Endothelial cell of umbilical vein (primary cell): ENCODE measurements around the gene BANK1. TPM values are rescaled to one million over a fixed set of nuclear protein-coding genes. Genes with fewer than 3 reads are reported as not detected.
A peak's percentile ranks its signal among the peaks of the same experiment; 100 is the strongest.

Experiments used
- BruUV-seq: library from RNA; stranded (reverse); fragments of 400-500 nt; replicated peaks from 2 replicates; lab custom pipeline; 2021; lab: Mats Ljungman, UMichigan
- CTCF ChIA-PET: fragments of 300-600, 350-600 bp; sonication (Branson Sonifier 250); formaldehyde crosslinking; loops from one replicate; lab custom pipeline; 2021; ENCODE audit warnings: antibody characterized with exemption, inconsistent platforms; lab: Charles Lee
- POLR2A ChIA-PET: fragments of 300-600, 350-600 bp; sonication (Branson Sonifier 250); formaldehyde crosslinking; loops from one replicate; lab custom pipeline; 2021; ENCODE audit warnings: antibody characterized with exemption, inconsistent platforms; lab: Charles Lee
- DNase-seq: peaks from one replicate; pipeline ENCODE4 v3.0.0-alpha.2; 2011; ENCODE audit warnings: low read depth, low spot score
- FAIRE-seq: peaks from 2 replicates; lab custom pipeline; 2011; peaks lifted over from hg19 to GRCh38; lab: Jason Lieb, UNC
- H2AFZ ChIP-seq: 2 replicates; pipeline ENCODE4 v1.6.0; 2012; ENCODE audit warnings: low read depth, low read length, control low read depth, inconsistent platforms
- H3K27ac ChIP-seq: 2 replicates; pipeline ENCODE4 v1.5.1; 2011; ENCODE audit warnings: low read depth, mild to moderate bottlenecking, control low read depth, low read length, moderate library complexity; ENCODE audit not compliant: insufficient read depth
- H3K27me3 ChIP-seq, 2 experiments: 2 replicates each; pipeline versions ENCODE4 v1.6.0 to v1.6.1; 2011; ENCODE audit warnings: low read length in 2 of 2, mixed read lengths in 1 of 2; ENCODE audit not compliant: control insufficient read depth in 2 of 2, insufficient read depth in 2 of 2
- H3K36me3 ChIP-seq, 2 experiments: 2 replicates in 1 of 2; 3 replicates in 1 of 2; pipeline ENCODE4 v1.5.1; 2011; ENCODE audit warnings: low read length in 2 of 2, mild to moderate bottlenecking in 1 of 2, moderate library complexity in 1 of 2; ENCODE audit not compliant: control insufficient read depth in 2 of 2, insufficient read depth in 2 of 2; ENCODE audit errors: extremely low read depth in 1 of 2
- H3K4me1 ChIP-seq: 3 replicates; pipeline ENCODE4 v1.5.1; 2011; ENCODE audit warnings: mild to moderate bottlenecking, low read length; ENCODE audit not compliant: control insufficient read depth, insufficient read depth; ENCODE audit errors: extremely low read depth
- H3K4me2 ChIP-seq: 2 replicates; pipeline ENCODE4 v1.6.1; 2011; ENCODE audit warnings: low read length, control low read depth, mixed read lengths; ENCODE audit not compliant: insufficient read depth
- H3K4me3 ChIP-seq, 3 experiments: fragments of 200-600 bp in 1 of 3; sonication (generic), shearing (Covaris generic) in 1 of 3; replicated peaks in 1 of 3; 2 replicates each; pipeline ENCODE4 v1.5.1; 2011 to 2016; ENCODE audit warnings: control low read depth in 3 of 3, low read length in 3 of 3, mild to moderate bottlenecking in 2 of 3, inconsistent platforms in 1 of 3, low read depth in 1 of 3, moderate library complexity in 1 of 3; ENCODE audit not compliant: insufficient read depth in 1 of 3
- H3K79me2 ChIP-seq: 2 replicates; pipeline ENCODE4 v1.6.0; 2012; ENCODE audit warnings: low read length, inconsistent platforms; ENCODE audit not compliant: control insufficient read depth, insufficient read depth
- H3K9ac ChIP-seq: replicated peaks from 2 replicates; pipeline ENCODE3; 2011; ENCODE audit warnings: low read length, control low read depth; ENCODE audit not compliant: insufficient read depth; ENCODE audit errors: extremely low read depth
- H3K9me1 ChIP-seq: replicated peaks from 3 replicates; pipeline ENCODE4 v1.6.0; 2011; ENCODE audit warnings: mild to moderate bottlenecking, low read length; ENCODE audit not compliant: control insufficient read depth, insufficient read depth; ENCODE audit errors: extremely low read depth
- H3K9me3 ChIP-seq: replicated peaks from 2 replicates; pipeline ENCODE4 v1.5.1; 2012; ENCODE audit warnings: low read length, inconsistent platforms; ENCODE audit not compliant: control insufficient read depth, insufficient read depth
- H4K20me1 ChIP-seq: replicated peaks from 2 replicates; pipeline ENCODE3; 2011; ENCODE audit warnings: mild to moderate bottlenecking, low read length; ENCODE audit not compliant: control insufficient read depth, insufficient read depth; ENCODE audit errors: extremely low read depth
- EZH2 ChIP-seq: IDR thresholded peaks from 2 replicates; pipeline ENCODE4 v1.6.1; 2012; ENCODE audit warnings: borderline replicate concordance, low read depth, mild to moderate bottlenecking, moderate library complexity, low read length, inconsistent platforms; ENCODE audit not compliant: severe bottlenecking
- FOS ChIP-seq: IDR thresholded peaks from 2 replicates; pipeline ENCODE4 v1.6.1; 2011; ENCODE audit warnings: mild to moderate bottlenecking, low read length, moderate library complexity, borderline replicate concordance; ENCODE audit not compliant: insufficient read depth
- GATA2 ChIP-seq: IDR thresholded peaks from 2 replicates; pipeline ENCODE4 v1.7.0; 2011; ENCODE audit warnings: low read depth, mild to moderate bottlenecking, moderate library complexity, mixed read lengths, low read length; ENCODE audit not compliant: insufficient read length, insufficient read depth
- JUN ChIP-seq: IDR thresholded peaks from 2 replicates; pipeline ENCODE4 v1.6.1; 2011; ENCODE audit warnings: borderline replicate concordance, low read depth; ENCODE audit not compliant: insufficient read length, insufficient read depth
- MYC ChIP-seq: IDR thresholded peaks from one replicate; pipeline ENCODE4 v1.6.1; 2011; ENCODE audit warnings: mild to moderate bottlenecking, low read depth, low read length
- POLR2A ChIP-seq: IDR thresholded peaks from 2 replicates; pipeline ENCODE4 v1.6.1; 2012; ENCODE audit warnings: low read depth, mild to moderate bottlenecking, control low read depth, low read length
- POLR2AphosphoS5 ChIP-seq: IDR thresholded peaks from 2 replicates; pipeline ENCODE4 v1.6.1; 2012; ENCODE audit warnings: low read depth, mild to moderate bottlenecking, control low read depth, low read length, moderate library complexity; ENCODE audit not compliant: insufficient read depth
- dilution Hi-C: fragments of 300-500 bp; cut with MboI; formaldehyde crosslinking; loops from one replicate; pipeline ENCODE4 v1.15.0; 2019; ENCODE audit warnings: low sequenced_read_pairs; ENCODE audit not compliant: extremely low pct_ligation_motif_present
- intact Hi-C: fragments of 100-400 bp; cut with micrococcal nuclease; formaldehyde crosslinking; loops from one replicate; pipeline ENCODE4 v1.10.0; 2022
- polyA plus RNA-seq, 4 experiments: library from polyadenylated mRNA; depleted of rRNA in 3 of 4; stranded (reverse) in 3 of 4; unstranded in 1 of 4; fragments of >200 nt; gene quantifications; 2 replicates each; pipeline versions ENCODE4 v1.2.1 to v1.2.3, GENCODE V29; 2011 to 2012; ENCODE audit warnings: missing spikeins in 1 of 4
- total RNA-seq: library from RNA; stranded (reverse); gene quantifications from 2 replicates; pipeline ENCODE4 v1.2.3, GENCODE V29; 2021
- TF ChIP-seq, protein P1 (sequence below), 2 donors: IDR thresholded peaks; 1 replicate in 1 of 2; 2 replicates in 1 of 2; pipeline ENCODE4 v1.5.1; 2011; ENCODE audit warnings: low read length in 2 of 2, mild to moderate bottlenecking in 2 of 2, moderate library complexity in 2 of 2, control low read depth in 1 of 2, inconsistent platforms in 1 of 2, low read depth in 1 of 2; ENCODE audit not compliant: insufficient read depth in 1 of 2; ENCODE audit errors: extremely low read depth in 1 of 2
- TF ChIP-seq, protein P2 (sequence below): IDR thresholded peaks from 2 replicates; pipeline ENCODE4 v1.6.1; 2011; ENCODE audit not compliant: insufficient read depth, insufficient read length

The BANK1 gene
- total and polyA plus RNA-seq, 2 donors (not counting 3 experiments of a cell fraction or from before 2014, with no cell fraction given), result 0.29 to 0.32 TPM

DNA sequence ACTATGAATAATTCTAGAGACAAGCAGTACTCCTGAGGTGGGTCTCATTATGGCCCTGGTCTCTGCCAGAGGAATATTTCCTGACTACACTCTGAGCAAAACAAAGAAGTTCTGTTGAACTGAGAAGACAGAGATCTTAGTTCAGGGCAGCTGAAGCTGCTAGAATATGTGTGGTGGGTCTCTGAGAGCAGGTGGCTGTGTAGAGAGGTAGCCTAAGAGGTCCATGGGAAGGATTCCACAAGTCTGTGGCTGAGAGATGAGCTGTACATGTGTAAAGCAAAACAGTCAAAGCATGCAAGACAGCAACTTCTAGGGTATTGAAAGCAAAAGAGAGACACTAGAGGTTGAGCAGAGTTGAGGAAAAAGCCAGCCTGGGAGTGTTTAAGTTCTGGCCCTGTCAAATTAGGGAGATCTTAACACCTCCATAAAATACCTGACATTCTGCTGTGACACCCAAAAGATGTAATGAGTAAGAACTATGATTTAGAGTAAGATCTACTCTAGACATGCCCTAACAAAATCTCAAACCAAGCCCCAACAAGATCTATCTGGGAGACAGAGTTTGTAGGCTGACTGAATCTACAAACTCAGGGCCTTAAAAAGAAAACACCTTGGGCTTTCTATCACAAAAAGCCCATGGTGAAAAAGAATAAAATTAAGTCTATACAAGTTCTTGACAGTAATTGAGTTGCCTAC is 274.4 kb downstream of the BANK1 start:
- ChIA-PET POLR2A (no interaction called here), CTCF (interaction anchor here (1.0 kb wide), 1 partner anchor 10 kb away, joined by 4 read pairs; no protein-coding TSS in a partner anchor)
- dilution Hi-C loops (no loop called here), intact Hi-C loops (no loop called here)
- H3K27me3 ChIP-seq, result no peaks in the 10 kb centered on the region
- no peaks in the 10 kb centered on the region for H3K36me3 ChIP-seq
- no peaks in the 10 kb centered on the region for H3K9me3 ChIP-seq
- no peak overlapping the region for H3K9ac ChIP-seq
- H3K4me3 ChIP-seq, result no peak overlapping the region
- no peaks in the 10 kb centered on the region for H3K9me1 ChIP-seq
- H2AFZ ChIP-seq, result peak overlapping the region; percentile 18
- no peaks in the 10 kb centered on the region for H3K4me1 ChIP-seq
- H3K4me2 ChIP-seq, result no peak overlapping the region
- TF ChIP-seq POLR2AphosphoS5, result no peak
- TF ChIP-seq, protein P1, sequence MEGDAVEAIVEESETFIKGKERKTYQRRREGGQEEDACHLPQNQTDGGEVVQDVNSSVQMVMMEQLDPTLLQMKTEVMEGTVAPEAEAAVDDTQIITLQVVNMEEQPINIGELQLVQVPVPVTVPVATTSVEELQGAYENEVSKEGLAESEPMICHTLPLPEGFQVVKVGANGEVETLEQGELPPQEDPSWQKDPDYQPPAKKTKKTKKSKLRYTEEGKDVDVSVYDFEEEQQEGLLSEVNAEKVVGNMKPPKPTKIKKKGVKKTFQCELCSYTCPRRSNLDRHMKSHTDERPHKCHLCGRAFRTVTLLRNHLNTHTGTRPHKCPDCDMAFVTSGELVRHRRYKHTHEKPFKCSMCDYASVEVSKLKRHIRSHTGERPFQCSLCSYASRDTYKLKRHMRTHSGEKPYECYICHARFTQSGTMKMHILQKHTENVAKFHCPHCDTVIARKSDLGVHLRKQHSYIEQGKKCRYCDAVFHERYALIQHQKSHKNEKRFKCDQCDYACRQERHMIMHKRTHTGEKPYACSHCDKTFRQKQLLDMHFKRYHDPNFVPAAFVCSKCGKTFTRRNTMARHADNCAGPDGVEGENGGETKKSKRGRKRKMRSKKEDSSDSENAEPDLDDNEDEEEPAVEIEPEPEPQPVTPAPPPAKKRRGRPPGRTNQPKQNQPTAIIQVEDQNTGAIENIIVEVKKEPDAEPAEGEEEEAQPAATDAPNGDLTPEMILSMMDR (IDR thresholded peaks at IDR 0.05; ENCODE audit: extremely low read depth in 1 of 2, insufficient read depth in 1 of 2, low read depth in 1 of 2, low read length in 2 of 2), result no peak
- H4K20me1 ChIP-seq, result no peaks in the 10 kb centered on the region
- BruUV-seq, result no TSS peak
- no peak overlapping the region for H3K27ac ChIP-seq
- FAIRE-seq (no peak), DNase-seq (no peak)
- no peaks in the 10 kb centered on the region for H3K79me2 ChIP-seq

DNA sequence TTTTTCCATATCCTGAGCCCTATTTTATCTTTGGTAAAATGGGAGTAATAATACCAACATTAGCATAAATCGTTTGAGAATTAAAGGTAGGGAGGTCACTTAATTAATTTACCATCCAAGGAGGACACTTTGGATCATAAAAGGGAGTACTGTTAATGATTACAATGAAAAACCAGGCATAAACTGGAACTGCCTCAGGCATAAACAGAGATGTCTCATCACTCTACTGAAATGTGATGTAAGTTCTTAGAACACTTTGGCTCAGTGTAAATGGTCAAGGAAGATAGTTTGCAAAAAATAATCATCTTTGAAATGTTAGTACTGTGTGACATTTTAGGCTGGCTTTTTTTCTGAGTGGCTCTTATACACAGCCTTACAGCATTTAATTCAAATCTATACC is 286.1 kb downstream of the BANK1 start:
- no peaks in the 10 kb centered on the region for H3K9me3 ChIP-seq
- H3K27me3 ChIP-seq, result peaks cover 0 to 1% of the 10 kb centered on the region in 2 experiments
- H3K4me1 ChIP-seq, result no peaks in the 10 kb centered on the region
- H3K4me3 ChIP-seq, result no peak overlapping the region
- H2AFZ ChIP-seq, result no peak overlapping the region
- no peak for DNase-seq
- H3K9me1 ChIP-seq, result no peaks in the 10 kb centered on the region
- no peak overlapping the region for H3K9ac ChIP-seq
- ChIA-PET POLR2A (no interaction called here), CTCF (no interaction called here)
- dilution Hi-C loops (no loop called here), intact Hi-C loops (no loop called here)
- BruUV-seq, result no TSS peak
- no peaks in the 10 kb centered on the region for H4K20me1 ChIP-seq
- no peak overlapping the region for H3K4me2 ChIP-seq
- no peaks in the 10 kb centered on the region for H3K79me2 ChIP-seq
- H3K27ac ChIP-seq, result no peak overlapping the region
- no peak for FAIRE-seq
- no peaks in the 10 kb centered on the region for H3K36me3 ChIP-seq
- no peak for TF ChIP-seq FOS
- TF ChIP-seq, protein P2, sequence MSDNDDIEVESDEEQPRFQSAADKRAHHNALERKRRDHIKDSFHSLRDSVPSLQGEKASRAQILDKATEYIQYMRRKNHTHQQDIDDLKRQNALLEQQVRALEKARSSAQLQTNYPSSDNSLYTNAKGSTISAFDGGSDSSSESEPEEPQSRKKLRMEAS, result no peak
- no peak for TF ChIP-seq EZH2
- no peak for TF ChIP-seq JUN
- no peak for TF ChIP-seq POLR2AphosphoS5
- TF ChIP-seq POLR2A, result no peak
- no peak for TF ChIP-seq GATA2
- TF ChIP-seq, protein P1 (IDR thresholded peaks at IDR 0.05; ENCODE audit: extremely low read depth in 1 of 2, insufficient read depth in 1 of 2, low read depth in 1 of 2, low read length in 2 of 2), result no peak
- TF ChIP-seq MYC, result no peak
